Measurements from ENCODE around the gene GKAP1.

The GKAP1 gene

DNA sequence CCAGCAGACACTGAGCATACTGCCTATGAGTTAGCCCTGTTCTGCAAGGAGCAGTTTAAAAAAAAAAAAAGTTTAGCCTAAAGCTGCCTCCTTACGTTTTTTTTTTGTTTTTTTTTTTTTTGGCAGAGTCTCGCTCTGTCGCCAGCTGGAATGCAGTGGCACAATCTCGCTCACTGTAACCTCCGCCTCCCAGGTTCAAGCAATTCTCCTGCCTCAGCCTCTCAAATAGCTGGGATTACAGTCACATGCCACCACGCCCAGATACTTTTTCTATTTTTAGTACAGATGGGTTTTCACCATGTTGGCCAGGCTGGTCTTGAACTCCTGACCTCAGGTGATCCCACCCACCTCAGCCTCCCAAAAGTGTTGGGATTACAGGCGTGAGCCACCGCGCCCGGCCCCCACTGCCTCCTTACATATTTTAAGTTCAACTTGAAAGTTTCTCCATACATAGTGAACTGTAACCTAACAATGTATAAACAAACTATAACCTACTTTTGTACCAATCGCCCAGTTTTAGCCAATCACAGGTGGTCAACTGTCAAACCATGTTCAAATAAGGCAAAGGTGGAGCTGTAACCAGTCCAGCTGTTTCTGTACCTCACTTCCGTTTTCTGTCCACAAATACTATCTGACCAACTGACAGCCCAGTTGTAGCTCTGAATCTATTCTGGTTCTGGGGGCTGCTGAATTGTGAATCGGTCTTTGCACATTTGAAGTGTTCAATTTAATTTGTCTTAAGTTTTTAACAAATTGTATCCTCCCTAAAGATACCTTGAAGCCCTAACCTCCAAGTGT is 17.1 kb downstream of the GKAP1 start:
- Histone ChIP-seq H3K27ac (ENCODE audit: low read depth, low read length) (no peak overlapping the region), H3K9me3 (ENCODE audit: control insufficient read depth, insufficient read depth, low read length) (no peaks in the 10 kb centered on the region), H3K36me3 (ENCODE audit: control insufficient read depth, insufficient read depth, low read length) (peaks cover 7% of the 10 kb centered on the region; the same call in 1 of the 2 replicates), H3K27me3 (ENCODE audit: control insufficient read depth, insufficient read depth, low read length) (no peaks in the 10 kb centered on the region), H3K4me3 (ENCODE audit: low read depth, low read length) (no peak overlapping the region), H3K9ac (ENCODE audit: low read depth, low read length) (no peak overlapping the region), H3K4me1 (ENCODE audit: control insufficient read depth, insufficient read depth, low read length) (no peaks in the 10 kb centered on the region)

- H3K4me3 ChIP-seq (ENCODE audit: low read depth, low read length): no peak overlapping the region
- H3K4me1 ChIP-seq (ENCODE audit: control insufficient read depth, insufficient read depth, low read length): no peaks in the 10 kb centered on the region
- no peak overlapping the region for H3K9ac ChIP-seq (ENCODE audit: low read depth, low read length)
- H3K36me3 ChIP-seq (ENCODE audit: control insufficient read depth, insufficient read depth, low read length): peaks cover 7% of the 10 kb centered on the region; the same call in 1 of the 2 replicates
- H3K9me3 ChIP-seq (ENCODE audit: control insufficient read depth, insufficient read depth, low read length): no peaks in the 10 kb centered on the region
- H3K27ac ChIP-seq (ENCODE audit: low read depth, low read length): no peak overlapping the region
- H3K27me3 ChIP-seq (ENCODE audit: control insufficient read depth, insufficient read depth, low read length): no peaks in the 10 kb centered on the region
Measured at GRCh38 chr9:83794051-83794450, 23.5 kb downstream of the GKAP1 start.

GRCh38 chr9:83792746-83793145 is 24.8 kb downstream of the GKAP1 start:
- Histone ChIP-seq H3K4me3 (ENCODE audit: low read depth, low read length) (no peak overlapping the region), H3K27me3 (ENCODE audit: control insufficient read depth, insufficient read depth, low read length) (no peaks in the 10 kb centered on the region), H3K27ac (ENCODE audit: low read depth, low read length) (no peak overlapping the region), H3K9ac (ENCODE audit: low read depth, low read length) (no peak overlapping the region), H3K4me1 (ENCODE audit: control insufficient read depth, insufficient read depth, low read length) (no peaks in the 10 kb centered on the region), H3K9me3 (ENCODE audit: control insufficient read depth, insufficient read depth, low read length) (no peaks in the 10 kb centered on the region), H3K36me3 (ENCODE audit: control insufficient read depth, insufficient read depth, low read length) (peaks cover 3% of the 10 kb centered on the region; the same call in 1 of the 2 replicates)

- H3K27me3 ChIP-seq (ENCODE audit: control insufficient read depth, insufficient read depth, low read length): no peaks in the 10 kb centered on the region
Measured at GRCh38 chr9:83778164-83778563, 39.4 kb downstream of the GKAP1 start.

DNA sequence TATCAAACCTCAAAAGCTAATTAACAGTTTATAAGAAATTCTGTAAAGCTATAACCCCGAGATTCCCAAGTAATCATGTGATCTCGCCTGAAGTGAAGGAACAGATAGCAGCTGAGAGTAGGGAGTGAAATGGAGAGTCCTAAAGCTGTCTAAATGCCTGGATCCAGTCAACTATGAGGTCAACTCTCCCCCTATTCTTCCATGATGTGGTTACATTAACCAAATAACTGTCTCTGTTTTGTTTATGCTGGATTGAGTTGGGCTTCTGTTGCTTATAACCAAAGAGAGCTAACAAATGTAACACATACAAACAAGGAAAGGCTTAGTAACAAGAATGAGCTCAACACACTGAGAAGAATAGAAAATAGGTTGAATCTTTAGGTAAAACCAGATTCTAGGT is 41.6 kb downstream of the GKAP1 start:
- Histone ChIP-seq H3K27ac (ENCODE audit: low read depth, low read length) (no peak overlapping the region), H3K4me3 (ENCODE audit: low read depth, low read length) (no peak overlapping the region), H3K9ac (ENCODE audit: low read depth, low read length) (no peak overlapping the region), H3K9me3 (ENCODE audit: control insufficient read depth, insufficient read depth, low read length) (no peaks in the 10 kb centered on the region), H3K36me3 (ENCODE audit: control insufficient read depth, insufficient read depth, low read length) (no peaks in the 10 kb centered on the region), H3K27me3 (ENCODE audit: control insufficient read depth, insufficient read depth, low read length) (no peaks in the 10 kb centered on the region), H3K4me1 (ENCODE audit: control insufficient read depth, insufficient read depth, low read length) (no peaks in the 10 kb centered on the region)

More at GRCh38 chr9:83778164-83778563, 39.4 kb downstream of the GKAP1 start:
- Histone ChIP-seq H3K9me3 (ENCODE audit: control insufficient read depth, insufficient read depth, low read length) (no peaks in the 10 kb centered on the region), H3K9ac (ENCODE audit: low read depth, low read length) (no peak overlapping the region), H3K4me3 (ENCODE audit: low read depth, low read length) (no peak overlapping the region), H3K4me1 (ENCODE audit: control insufficient read depth, insufficient read depth, low read length) (no peaks in the 10 kb centered on the region), H3K27ac (ENCODE audit: low read depth, low read length) (no peak overlapping the region), H3K36me3 (ENCODE audit: control insufficient read depth, insufficient read depth, low read length) (no peaks in the 10 kb centered on the region)

DNA sequence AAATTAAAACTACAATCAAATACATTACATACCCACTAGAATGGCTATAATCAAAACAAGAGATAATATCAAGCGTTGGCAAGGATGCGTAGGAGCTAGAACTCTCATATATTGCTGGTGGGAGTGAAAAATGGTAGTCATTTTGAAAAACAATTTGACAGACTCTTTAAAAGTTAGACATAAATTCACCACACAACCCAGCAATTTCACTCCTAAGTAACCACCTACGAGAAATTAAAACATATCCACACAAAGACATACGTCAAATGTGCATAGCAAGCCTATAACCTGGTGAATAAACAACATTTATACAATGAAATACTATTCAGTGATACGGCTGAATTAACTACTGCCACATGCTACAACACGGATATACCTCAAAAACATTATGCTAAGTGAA is 44.7 kb downstream of the GKAP1 start:
- Histone ChIP-seq H3K36me3 (ENCODE audit: control insufficient read depth, insufficient read depth, low read length) (no peaks in the 10 kb centered on the region), H3K4me1 (ENCODE audit: control insufficient read depth, insufficient read depth, low read length) (no peaks in the 10 kb centered on the region), H3K27ac (ENCODE audit: low read depth, low read length) (no peak overlapping the region), H3K9me3 (ENCODE audit: control insufficient read depth, insufficient read depth, low read length) (no peaks in the 10 kb centered on the region), H3K9ac (ENCODE audit: low read depth, low read length) (no peak overlapping the region), H3K4me3 (ENCODE audit: low read depth, low read length) (no peak overlapping the region), H3K27me3 (ENCODE audit: control insufficient read depth, insufficient read depth, low read length) (no peaks in the 10 kb centered on the region)

GRCh38 chr9:83765376-83765775 is 52.2 kb downstream of the GKAP1 start:
- Histone ChIP-seq H3K4me3 (ENCODE audit: low read depth, low read length) (no peak overlapping the region), H3K4me1 (ENCODE audit: control insufficient read depth, insufficient read depth, low read length) (no peaks in the 10 kb centered on the region), H3K9me3 (ENCODE audit: control insufficient read depth, insufficient read depth, low read length) (no peaks in the 10 kb centered on the region), H3K9ac (ENCODE audit: low read depth, low read length) (no peak overlapping the region), H3K36me3 (ENCODE audit: control insufficient read depth, insufficient read depth, low read length) (no peaks in the 10 kb centered on the region), H3K27ac (ENCODE audit: low read depth, low read length) (no peak overlapping the region), H3K27me3 (ENCODE audit: control insufficient read depth, insufficient read depth, low read length) (no peaks in the 10 kb centered on the region)

GRCh38 chr9:83754383-83754977 is 63.1 kb downstream of the GKAP1 start:
- H3K9ac ChIP-seq (ENCODE audit: low read depth, low read length): no peak overlapping the region
- no peaks in the 10 kb centered on the region for H3K27me3 ChIP-seq (ENCODE audit: control insufficient read depth, insufficient read depth, low read length)
- no peaks in the 10 kb centered on the region for H3K9me3 ChIP-seq (ENCODE audit: control insufficient read depth, insufficient read depth, low read length)
- no peaks in the 10 kb centered on the region for H3K4me1 ChIP-seq (ENCODE audit: control insufficient read depth, insufficient read depth, low read length)
- no peaks in the 10 kb centered on the region for H3K36me3 ChIP-seq (ENCODE audit: control insufficient read depth, insufficient read depth, low read length)
- no peak overlapping the region for H3K27ac ChIP-seq (ENCODE audit: low read depth, low read length)
- no peak overlapping the region for H3K4me3 ChIP-seq (ENCODE audit: low read depth, low read length)

DNA sequence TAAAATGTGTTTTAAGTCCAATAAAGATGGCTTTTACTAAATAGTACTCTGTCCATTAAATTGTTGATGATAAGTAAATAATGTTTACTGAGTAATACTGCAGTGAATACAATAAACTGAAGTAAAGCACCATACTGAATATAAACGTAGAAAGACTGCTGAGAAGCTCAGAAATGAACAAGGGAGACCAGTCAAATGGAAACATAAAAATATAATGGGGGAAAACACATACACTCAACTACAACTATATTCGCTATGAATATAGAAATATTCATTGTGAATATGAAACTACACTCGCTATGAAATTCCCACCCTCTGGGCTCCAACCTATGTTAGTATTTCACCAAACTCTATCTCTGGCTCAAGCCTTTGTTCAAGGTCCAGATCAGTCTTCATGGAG is 67.9 kb downstream of the GKAP1 start:
- Histone ChIP-seq H3K27ac (ENCODE audit: low read depth, low read length) (no peak overlapping the region), H3K4me3 (ENCODE audit: low read depth, low read length) (no peak overlapping the region), H3K9ac (ENCODE audit: low read depth, low read length) (no peak overlapping the region), H3K9me3 (ENCODE audit: control insufficient read depth, insufficient read depth, low read length) (no peaks in the 10 kb centered on the region), H3K36me3 (ENCODE audit: control insufficient read depth, insufficient read depth, low read length) (no peaks in the 10 kb centered on the region), H3K4me1 (ENCODE audit: control insufficient read depth, insufficient read depth, low read length) (no peaks in the 10 kb centered on the region), H3K27me3 (ENCODE audit: control insufficient read depth, insufficient read depth, low read length) (no peaks in the 10 kb centered on the region)

DNA sequence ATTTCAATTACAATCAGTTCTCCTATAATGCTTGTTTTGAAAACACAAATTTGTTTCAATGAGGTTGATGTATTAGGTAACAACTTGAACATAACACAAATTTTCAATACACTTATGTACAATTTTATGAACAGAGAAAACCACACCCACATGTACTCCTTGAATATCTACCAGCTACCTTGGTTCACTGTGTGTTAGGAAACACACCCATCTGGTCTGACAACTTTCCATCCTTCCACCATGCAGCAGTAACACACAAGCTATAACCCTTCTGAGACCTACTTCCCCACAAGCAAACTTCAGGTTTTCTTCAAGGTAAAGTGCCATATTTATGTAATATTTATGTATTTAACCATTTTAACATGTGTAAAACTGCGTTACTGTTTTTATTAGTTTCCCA is 73.4 kb downstream of the GKAP1 start:
- H3K4me3 ChIP-seq (ENCODE audit: low read depth, low read length): no peak overlapping the region
- no peaks in the 10 kb centered on the region for H3K36me3 ChIP-seq (ENCODE audit: control insufficient read depth, insufficient read depth, low read length)
- no peaks in the 10 kb centered on the region for H3K27me3 ChIP-seq (ENCODE audit: control insufficient read depth, insufficient read depth, low read length)
- H3K9ac ChIP-seq (ENCODE audit: low read depth, low read length): no peak overlapping the region
- H3K9me3 ChIP-seq (ENCODE audit: control insufficient read depth, insufficient read depth, low read length): no peaks in the 10 kb centered on the region
- no peak overlapping the region for H3K27ac ChIP-seq (ENCODE audit: low read depth, low read length)
- H3K4me1 ChIP-seq (ENCODE audit: control insufficient read depth, insufficient read depth, low read length): no peaks in the 10 kb centered on the region

DNA sequence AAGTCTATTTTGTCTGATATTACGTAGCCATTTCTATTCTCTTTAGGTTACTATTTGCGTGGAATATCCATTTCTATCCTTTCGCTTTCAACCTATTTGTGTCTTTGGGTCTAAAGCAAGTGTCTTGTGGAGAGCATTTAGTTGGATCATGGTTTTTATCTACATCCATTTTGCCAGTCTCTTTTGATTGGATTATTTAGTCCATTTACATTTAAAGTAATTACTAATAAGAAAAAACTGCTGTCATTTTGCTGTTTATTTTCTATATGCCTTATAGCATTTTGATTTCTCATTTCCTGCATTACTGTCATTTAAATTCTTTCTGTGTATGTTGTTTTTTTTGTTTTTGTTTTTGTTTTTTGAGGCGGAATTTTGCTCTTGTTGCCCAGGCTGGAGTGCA is 83.8 kb downstream of the GKAP1 start:
- no peaks in the 10 kb centered on the region for H3K4me1 ChIP-seq (ENCODE audit: control insufficient read depth, insufficient read depth, low read length)
- H3K27me3 ChIP-seq (ENCODE audit: control insufficient read depth, insufficient read depth, low read length): no peaks in the 10 kb centered on the region
- H3K36me3 ChIP-seq (ENCODE audit: control insufficient read depth, insufficient read depth, low read length): no peaks in the 10 kb centered on the region
- no peak overlapping the region for H3K27ac ChIP-seq (ENCODE audit: low read depth, low read length)
- H3K9ac ChIP-seq (ENCODE audit: low read depth, low read length): no peak overlapping the region
- no peaks in the 10 kb centered on the region for H3K9me3 ChIP-seq (ENCODE audit: control insufficient read depth, insufficient read depth, low read length)
- H3K4me3 ChIP-seq (ENCODE audit: low read depth, low read length): no peak overlapping the region

All from HUES48 (cell line).